ENCODE results near the gene SMOC2. TPM values are rescaled to one million over a fixed set of nuclear protein-coding genes. Genes with fewer than 3 reads are reported as not detected.

The SMOC2 gene
- total and polyA plus RNA-seq, 12 donors, result 6.6 to 39.1 (median 17.6) TPM

- WGBS, 2 donors, result 61 to 62% methylated on average over 8 of the region's 8 CpGs
Observed at GRCh38 chr6:168462289-168462853, 21.4 kb downstream of the SMOC2 start.

DNA sequence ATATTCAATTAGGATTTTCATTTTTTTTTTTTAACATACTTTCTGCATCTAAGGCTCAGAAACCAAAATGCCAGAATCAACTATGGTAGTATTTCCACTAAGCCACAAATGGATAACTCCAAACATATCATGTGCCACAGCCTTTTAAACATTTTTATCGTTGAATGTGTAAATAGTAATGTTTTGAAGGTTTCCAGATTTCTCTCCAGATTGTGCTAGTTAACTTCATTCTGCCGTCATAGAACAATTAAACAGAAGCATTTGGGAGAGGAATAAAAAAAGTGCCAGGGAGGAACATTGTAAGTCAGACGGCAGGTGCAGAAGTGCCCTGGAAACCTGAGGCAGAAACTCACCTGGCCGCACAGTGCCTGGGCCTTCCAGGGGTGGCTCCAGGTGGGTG, 23.6 kb downstream of the SMOC2 start:
- H3K4me3 ChIP-seq, result no peak overlapping the region
- no peak overlapping the region for H3K27ac ChIP-seq
- H3K27me3 ChIP-seq, result peaks cover 0 to 21% (median 7%) of the 10 kb centered on the region in 7 donors
- no peaks in the 10 kb centered on the region for H3K9me3 ChIP-seq
- no peak for TF ChIP-seq CTCF (IDR thresholded peaks at IDR 0.05)
- peaks cover 0 to 17% (median 7%) of the 10 kb centered on the region in 9 donors for H3K4me1 ChIP-seq
- ATAC-seq (no peak), DNase-seq (no peak)
- 89 to 91% methylated on average over 4 of the region's 4 CpGs for WGBS, 2 donors
- intact Hi-C loops (cut with DNase I), result loop anchor here in 1 of 10 donors (10.0 kb wide), 1 partner anchor 110 kb away; no protein-coding TSS in a partner anchor
- H3K36me3 ChIP-seq, result no peaks in the 10 kb centered on the region

More at GRCh38 chr6:168462289-168462853, 21.4 kb downstream of the SMOC2 start:
- Histone ChIP-seq H3K36me3 (no peaks in the 10 kb centered on the region), H3K27ac (peak overlapping the region in 1 of 10 donors; percentile 6), H3K4me3 (no peak overlapping the region), H3K27me3 (peaks cover 0 to 21% (median 15%) of the 10 kb centered on the region in 7 donors), H3K4me1 (peaks cover 0 to 3% (median 0%) of the 10 kb centered on the region in 9 donors), H3K9me3 (no peaks in the 10 kb centered on the region)
- TF ChIP-seq CTCF (IDR thresholded peaks at IDR 0.05), result no peak
- intact Hi-C loops (cut with DNase I), result loop anchor here in 1 of 10 donors (10.0 kb wide), 1 partner anchor 112 kb away; no protein-coding TSS in a partner anchor
- DNase-seq, result no peak
- peak in 2 of 8 donors; percentile 21 to 46 for ATAC-seq

DNA sequence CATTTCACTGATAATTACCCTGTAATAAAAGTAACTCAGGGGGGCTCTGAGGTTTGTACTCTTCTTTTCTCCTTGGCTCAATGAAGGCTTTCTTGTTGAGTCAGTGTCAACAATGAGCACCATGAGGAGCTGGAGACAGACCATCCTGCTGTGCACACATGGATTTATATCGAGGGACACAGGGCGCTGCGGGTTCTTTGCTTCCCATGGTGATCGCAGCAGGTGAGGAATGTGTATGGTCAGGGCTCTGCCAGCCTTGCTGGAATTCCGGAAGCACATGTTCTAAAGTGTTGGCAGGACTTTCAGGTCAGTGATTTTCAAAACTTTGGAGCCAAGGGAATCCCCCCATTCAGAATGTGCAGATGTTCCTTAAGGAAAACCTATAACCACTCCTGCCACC, 27.1 kb downstream of the SMOC2 start:
- Histone ChIP-seq H3K4me3 (no peak overlapping the region), H3K4me1 (peaks cover 0 to 26% (median 7%) of the 10 kb centered on the region in 9 donors), H3K36me3 (no peaks in the 10 kb centered on the region), H3K27me3 (peaks cover 0 to 27% (median 7%) of the 10 kb centered on the region in 7 donors), H3K9me3 (peaks cover 0 to 9% (median 0%) of the 10 kb centered on the region in 11 donors), H3K27ac (no peak overlapping the region)
- no peak for DNase-seq
- TF ChIP-seq CTCF (IDR thresholded peaks at IDR 0.05), result no peak
- WGBS, 2 donors, result 70 to 87% methylated on average over 5 of the region's 5 CpGs
- no peak for ATAC-seq
- intact Hi-C loops (cut with DNase I), result loop anchor here in 1 of 10 donors (10.0 kb wide), 1 partner anchor 107 kb away; no protein-coding TSS in a partner anchor

GRCh38 chr6:168469521-168469920, 28.5 kb downstream of the SMOC2 start:
- H3K36me3 ChIP-seq, result no peaks in the 10 kb centered on the region
- 26 to 29% methylated on average over 14 of the region's 14 CpGs for WGBS, 2 donors
- peaks cover 0 to 9% (median 0%) of the 10 kb centered on the region in 11 donors for H3K9me3 ChIP-seq
- intact Hi-C loops (cut with DNase I), result loop anchor here in 1 of 10 donors (10.0 kb wide), 1 partner anchor 105 kb away; no protein-coding TSS in a partner anchor
- peak; percentile 74 for DNase-seq
- TF ChIP-seq CTCF (IDR thresholded peaks at IDR 0.05), result no peak
- peak overlapping the region in 1 of 10 donors; percentile 15 for H3K4me3 ChIP-seq
- peak overlapping the region in 2 of 10 donors; percentile 4 to 15 for H3K27ac ChIP-seq
- ATAC-seq, result peak; percentile 81 to 96 (median 89)
- peaks cover 0 to 41% (median 9%) of the 10 kb centered on the region in 7 donors for H3K27me3 ChIP-seq
- H3K4me1 ChIP-seq, result peaks cover 0 to 26% (median 7%) of the 10 kb centered on the region in 9 donors
